Activated T-cell treated with anti-CD3 and anti-CD28 coated beads, Interleukin-2, amount 50 U/mL, for 24 hours (primary cell): ENCODE data around the gene ELANE.

ENCODE experiments used
- DNase-seq: peaks from one replicate; pipeline ENCODE4 v3.0.0-alpha.2; 2020
- H3K27ac Mint-ChIP-seq: 2 replicates; pipeline ENCODE4 v1.8.0; 2020; ENCODE audit warnings: mild to moderate bottlenecking, mixed read lengths
- H3K27me3 Mint-ChIP-seq: 2 replicates; pipeline ENCODE4 v1.8.0; 2020; ENCODE audit warnings: mixed read lengths
- H3K36me3 Mint-ChIP-seq: 2 replicates; pipeline ENCODE4 v1.8.0; 2020; ENCODE audit warnings: low read depth, mixed read lengths
- H3K4me1 Mint-ChIP-seq: 2 replicates; pipeline ENCODE4 v1.8.0; 2020; ENCODE audit warnings: low read depth, mixed read lengths
- H3K4me3 Mint-ChIP-seq: 2 replicates; pipeline ENCODE4 v1.8.0; 2020; ENCODE audit warnings: mild to moderate bottlenecking, moderate library complexity, mixed read lengths
- H3K9me3 Mint-ChIP-seq: 2 replicates; pipeline ENCODE4 v1.8.0; 2020; ENCODE audit warnings: mixed read lengths

Gene ELANE

GRCh38 chr19:896999-897398 lies 44.9 kb downstream of the ELANE start:
- no peak for DNase-seq
- H3K27ac Mint-ChIP-seq, result peak overlapping the region; percentile 29
- H3K36me3 Mint-ChIP-seq, result peaks cover 50% of the 10 kb centered on the region
- H3K4me1 Mint-ChIP-seq, result peaks cover 18% of the 10 kb centered on the region
- no peak overlapping the region for H3K4me3 Mint-ChIP-seq
- no peaks in the 10 kb centered on the region for H3K27me3 Mint-ChIP-seq
- no peaks in the 10 kb centered on the region for H3K9me3 Mint-ChIP-seq

GRCh38 chr19:897442-898039 lies 45.4 kb downstream of the ELANE start:
- no peak overlapping the region for H3K27ac Mint-ChIP-seq

DNA sequence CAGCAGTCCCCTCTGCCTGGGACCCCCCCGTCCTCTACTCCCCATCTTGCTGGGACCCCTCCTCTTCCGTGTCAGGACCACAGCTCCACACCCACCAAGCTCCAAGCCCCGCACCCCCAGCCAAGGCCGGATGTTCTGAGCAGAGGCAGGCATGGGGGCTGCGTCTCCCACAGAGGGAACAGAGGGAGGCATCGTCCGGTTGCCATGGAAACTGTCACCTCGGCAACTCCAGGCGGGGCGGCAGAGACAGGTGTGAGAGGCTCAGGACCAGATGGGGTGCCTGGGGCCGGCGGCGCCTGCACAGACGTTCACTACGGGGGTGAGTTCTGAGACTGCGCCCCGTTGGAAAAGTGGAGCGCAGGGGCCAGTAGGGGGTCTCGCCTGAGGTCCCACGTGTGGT lies 46.6 kb downstream of the ELANE start:
- Mint-ChIP-seq H3K4me3 (no peak overlapping the region), H3K27me3 (no peaks in the 10 kb centered on the region), H3K36me3 (peaks cover 58% of the 10 kb centered on the region), H3K4me1 (peaks cover 12% of the 10 kb centered on the region), H3K27ac (no peak overlapping the region), H3K9me3 (no peaks in the 10 kb centered on the region)
- no peak for DNase-seq

More at GRCh38 chr19:897442-898039, 45.4 kb downstream of the ELANE start:
- peaks cover 18% of the 10 kb centered on the region for H3K4me1 Mint-ChIP-seq
- H3K4me3 Mint-ChIP-seq, result no peak overlapping the region
- no peaks in the 10 kb centered on the region for H3K9me3 Mint-ChIP-seq
- H3K36me3 Mint-ChIP-seq, result peaks cover 54% of the 10 kb centered on the region
- no peak for DNase-seq
- no peaks in the 10 kb centered on the region for H3K27me3 Mint-ChIP-seq

GRCh38 chr19:899336-900042 lies 47.4 kb downstream of the ELANE start:
- peaks cover 64% of the 10 kb centered on the region for H3K36me3 Mint-ChIP-seq

DNA sequence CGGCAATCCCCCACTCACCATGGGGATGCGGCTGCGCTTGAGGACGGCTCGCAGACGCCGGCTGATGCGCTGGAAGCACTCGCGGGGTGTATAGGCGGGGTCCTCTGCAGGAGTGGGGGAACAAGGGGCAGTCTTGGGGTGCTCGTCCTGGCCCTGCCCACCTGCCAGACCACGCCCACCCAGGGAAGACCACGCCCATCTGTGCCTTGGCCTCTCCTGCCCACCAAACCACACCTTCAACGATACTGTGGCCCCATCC lies 47.9 kb downstream of the ELANE start:
- Mint-ChIP-seq H3K4me1 (peaks cover 19% of the 10 kb centered on the region), H3K27me3 (no peaks in the 10 kb centered on the region), H3K36me3 (peaks cover 67% of the 10 kb centered on the region), H3K27ac (no peak overlapping the region), H3K4me3 (no peak overlapping the region), H3K9me3 (no peaks in the 10 kb centered on the region)
- DNase-seq, result no peak

More at GRCh38 chr19:899336-900042, 47.4 kb downstream of the ELANE start:
- Mint-ChIP-seq H3K27ac (no peak overlapping the region), H3K4me1 (peaks cover 16% of the 10 kb centered on the region), H3K27me3 (no peaks in the 10 kb centered on the region), H3K4me3 (no peak overlapping the region), H3K9me3 (no peaks in the 10 kb centered on the region)
- no peak for DNase-seq

DNA sequence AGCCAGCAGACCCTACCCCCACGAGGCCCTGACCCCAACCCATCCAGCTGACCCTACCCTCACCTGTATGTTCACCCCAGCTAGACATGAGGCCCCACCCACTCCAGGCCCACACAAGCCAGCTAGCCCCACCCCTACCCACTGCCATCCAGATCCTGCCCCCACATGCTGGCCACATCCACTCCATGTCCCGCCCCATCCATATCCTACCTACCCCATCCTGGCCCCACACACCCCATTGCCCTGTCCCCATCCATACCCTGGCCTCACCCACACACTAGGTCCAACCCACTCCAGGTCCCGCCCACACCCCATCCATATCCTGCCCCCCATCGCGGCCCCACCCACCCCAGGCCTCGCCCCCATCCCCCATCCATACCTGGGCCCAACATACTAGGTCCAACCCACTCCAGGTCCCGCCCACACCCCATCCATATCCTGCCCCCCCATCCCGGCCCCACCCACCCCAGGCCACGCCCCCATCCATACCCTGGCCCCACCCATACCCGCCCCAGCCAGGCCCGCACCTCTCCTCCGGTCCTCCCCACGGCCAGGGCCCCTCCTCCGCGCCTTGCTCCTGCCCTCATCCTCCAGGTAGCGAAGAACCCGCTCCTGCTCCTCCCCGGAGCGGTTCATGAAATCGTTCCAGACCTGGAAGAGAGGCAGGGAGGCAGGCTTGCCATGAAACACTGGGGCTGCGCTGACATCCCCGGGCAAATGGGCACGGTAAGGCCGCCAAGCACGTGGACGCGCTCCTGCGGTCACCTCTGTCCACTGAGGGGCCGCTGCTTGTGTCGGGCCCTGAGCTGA lies 48.4 kb downstream of the ELANE start:
- no peak for DNase-seq
- Mint-ChIP-seq H3K4me1 (peaks cover 19% of the 10 kb centered on the region), H3K36me3 (peaks cover 67% of the 10 kb centered on the region), H3K27ac (no peak overlapping the region), H3K27me3 (no peaks in the 10 kb centered on the region), H3K4me3 (no peak overlapping the region), H3K9me3 (no peaks in the 10 kb centered on the region)

- no peak overlapping the region for H3K4me3 Mint-ChIP-seq
- DNase-seq, result no peak
- no peak overlapping the region for H3K27ac Mint-ChIP-seq
- no peaks in the 10 kb centered on the region for H3K27me3 Mint-ChIP-seq
- H3K4me1 Mint-ChIP-seq, result peaks cover 25% of the 10 kb centered on the region
- no peaks in the 10 kb centered on the region for H3K9me3 Mint-ChIP-seq
- H3K36me3 Mint-ChIP-seq, result peaks cover 62% of the 10 kb centered on the region
Measured at GRCh38 chr19:901216-902092, 49.4 kb downstream of the ELANE start.

DNA sequence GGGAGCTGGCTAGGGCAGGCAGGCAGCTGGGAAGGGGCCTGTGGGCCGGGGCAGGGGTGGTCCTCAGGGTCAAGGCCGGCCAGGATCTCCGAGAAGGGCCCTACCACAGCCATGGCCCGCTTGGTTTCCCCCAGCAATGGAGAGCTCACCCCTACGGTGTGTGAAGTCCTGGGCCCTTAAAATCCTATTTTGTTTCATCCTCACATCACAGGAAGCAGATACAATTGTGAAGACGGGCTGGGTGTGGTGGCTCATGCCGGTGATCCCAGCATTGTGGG lies 49.9 kb downstream of the ELANE start:
- peaks cover 31% of the 10 kb centered on the region for H3K4me1 Mint-ChIP-seq
- DNase-seq, result no peak
- H3K9me3 Mint-ChIP-seq, result no peaks in the 10 kb centered on the region
- H3K4me3 Mint-ChIP-seq, result no peak overlapping the region
- no peak overlapping the region for H3K27ac Mint-ChIP-seq
- no peaks in the 10 kb centered on the region for H3K27me3 Mint-ChIP-seq
- peaks cover 57% of the 10 kb centered on the region for H3K36me3 Mint-ChIP-seq

GRCh38 chr19:902446-903226 lies 50.5 kb downstream of the ELANE start:
- H3K27me3 Mint-ChIP-seq, result no peaks in the 10 kb centered on the region
- H3K9me3 Mint-ChIP-seq, result no peaks in the 10 kb centered on the region
- DNase-seq, result no peak
- H3K4me3 Mint-ChIP-seq, result no peak overlapping the region
- peaks cover 56% of the 10 kb centered on the region for H3K36me3 Mint-ChIP-seq
- peak overlapping the region; percentile 57 for H3K27ac Mint-ChIP-seq
- peaks cover 37% of the 10 kb centered on the region for H3K4me1 Mint-ChIP-seq

GRCh38 chr19:903266-903797 lies 51.2 kb downstream of the ELANE start:
- peaks cover 51% of the 10 kb centered on the region for H3K36me3 Mint-ChIP-seq
- H3K4me1 Mint-ChIP-seq, result peaks cover 43% of the 10 kb centered on the region
- H3K9me3 Mint-ChIP-seq, result no peaks in the 10 kb centered on the region
- no peak for DNase-seq
- no peaks in the 10 kb centered on the region for H3K27me3 Mint-ChIP-seq
- H3K27ac Mint-ChIP-seq, result no peak overlapping the region
- no peak overlapping the region for H3K4me3 Mint-ChIP-seq

GRCh38 chr19:904545-904944 lies 52.4 kb downstream of the ELANE start:
- H3K9me3 Mint-ChIP-seq, result no peaks in the 10 kb centered on the region
- no peaks in the 10 kb centered on the region for H3K27me3 Mint-ChIP-seq
- H3K36me3 Mint-ChIP-seq, result peaks cover 50% of the 10 kb centered on the region
- peaks cover 55% of the 10 kb centered on the region for H3K4me1 Mint-ChIP-seq
- DNase-seq, result no peak
- peak overlapping the region; percentile 63 for H3K27ac Mint-ChIP-seq
- no peak overlapping the region for H3K4me3 Mint-ChIP-seq
